CD4-positive, alpha-beta T cell (primary cell): ENCODE data around the gene DOCK2. TPM values are rescaled to one million over a fixed set of nuclear protein-coding genes. Genes with fewer than 3 reads are reported as not detected.

Experiments used
- ATAC-seq: fragments of 200-7000 bp; cut with Tn5 transposase; one replicate; pipeline ENCODE4 v1.10.0; 2022; ENCODE audit warnings: mild to moderate bottlenecking; ENCODE audit not compliant: poor library complexity
- CTCF ChIA-PET: fragments of 350-600 bp; sonication (Branson Sonifier 250); formaldehyde crosslinking; loops from one replicate; lab custom pipeline; 2021; ENCODE audit warnings: antibody characterized with exemption, inconsistent platforms; lab: Charles Lee
- POLR2A ChIA-PET: fragments of 350-600 bp; sonication (Branson Sonifier 250); formaldehyde crosslinking; loops from one replicate; lab custom pipeline; 2021; ENCODE audit warnings: antibody characterized with exemption, inconsistent platforms; lab: Charles Lee
- DNase-seq, 14 experiments: peaks; one replicate each; pipeline ENCODE4 v3.0.0-alpha.2; 2013 to 2020; ENCODE audit warnings: mixed read lengths in 2 of 14
- H3K27ac ChIP-seq, 2 donors: one replicate each; pipeline versions ENCODE4 v1.5.1 to v1.7.0; 2013; ENCODE audit warnings: low read length in 2 of 2, low read depth in 1 of 2, mild to moderate bottlenecking in 1 of 2
- H3K27me3 ChIP-seq, 2 experiments: 1 replicate in 1 of 2; 2 replicates in 1 of 2; pipeline versions ENCODE4 v1.6.1 to v1.7.0; 2013; ENCODE audit warnings: low read length in 2 of 2, control low read depth in 1 of 2, mild to moderate bottlenecking in 1 of 2, moderate library complexity in 1 of 2; ENCODE audit not compliant: insufficient read depth in 2 of 2, control insufficient read depth in 1 of 2
- H3K36me3 ChIP-seq: one replicate; pipeline ENCODE4 v1.6.1; 2013; ENCODE audit warnings: low read length, control low read depth; ENCODE audit not compliant: insufficient read depth
- H3K4me1 ChIP-seq: one replicate; pipeline ENCODE4 v1.6.1; 2013; ENCODE audit warnings: low read length, control low read depth; ENCODE audit not compliant: insufficient read depth
- H3K4me3 ChIP-seq: one replicate; pipeline ENCODE4 v1.5.1; 2013; ENCODE audit warnings: mild to moderate bottlenecking, low read length, moderate library complexity
- H3K9me3 ChIP-seq, 2 experiments: 1 replicate in 1 of 2; 2 replicates in 1 of 2; pipeline versions ENCODE4 v1.6.1 to v1.7.0; 2013; ENCODE audit warnings: low read length in 2 of 2, mild to moderate bottlenecking in 2 of 2, control low read depth in 1 of 2, moderate library complexity in 1 of 2; ENCODE audit not compliant: control insufficient read depth in 1 of 2, insufficient read depth in 1 of 2
- H3K27ac Mint-ChIP-seq: one replicate; pipeline ENCODE4 v1.8.0; 2020; ENCODE audit warnings: mixed read lengths
- H3K27me3 Mint-ChIP-seq: one replicate; pipeline ENCODE4 v1.8.0; 2021; ENCODE audit warnings: mixed read lengths
- H3K36me3 Mint-ChIP-seq: one replicate; pipeline ENCODE4 v1.8.0; 2021; ENCODE audit warnings: low read depth, mixed read lengths
- H3K4me1 Mint-ChIP-seq: one replicate; pipeline ENCODE4 v1.8.0; 2021; ENCODE audit warnings: low read depth, mixed read lengths
- H3K4me3 Mint-ChIP-seq: one replicate; pipeline ENCODE4 v1.8.0; 2020; ENCODE audit warnings: mild to moderate bottlenecking, mixed read lengths
- H3K9me3 Mint-ChIP-seq: one replicate; pipeline ENCODE4 v1.8.0; 2020; ENCODE audit warnings: mixed read lengths
- intact Hi-C, 2 experiments: fragments of 100-400 bp; cut with DNase I in 1 of 2; cut with micrococcal nuclease in 1 of 2; formaldehyde crosslinking; loops; one replicate each; pipeline versions ENCODE4 v1.15.1 to v1.9.0; 2023 to 2025; cut with DNase I, micrococcal nuclease
- total RNA-seq, 174 experiments: library from RNA in 2 of 174; stranded (reverse) in 2 of 174; gene quantifications; one replicate each; pipeline ENCODE4 v1.2.3 and lab custom pipeline; 2021 to 2026
- TF ChIP-seq, protein P1 (sequence below): fragments of 200-600 bp; IDR thresholded peaks from one replicate; pipeline ENCODE4 v1.8.0; 2022; ENCODE audit warnings: antibody characterized with exemption, mild to moderate bottlenecking

Gene DOCK2
- total RNA-seq, 2 experiments from 2014 or later, result 220 to 229 TPM

DNA sequence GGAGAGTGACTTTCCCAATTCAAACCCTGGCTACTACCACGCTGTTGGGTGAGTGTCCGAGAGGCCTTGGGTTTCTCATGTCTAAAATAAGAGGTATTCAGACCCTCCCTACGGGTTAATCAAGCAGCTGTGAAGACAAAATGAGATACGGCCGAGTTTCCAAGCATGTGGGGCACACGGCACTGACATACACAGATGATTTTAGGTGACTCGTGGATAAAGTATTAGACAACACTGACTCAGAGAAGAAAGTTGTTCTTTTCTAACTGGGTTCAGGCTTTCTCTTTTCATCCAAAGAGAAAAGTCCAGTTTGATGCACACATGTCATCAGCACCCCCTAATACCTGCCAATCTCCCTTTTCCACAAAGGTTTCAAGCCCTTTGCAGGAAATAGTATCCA, 484.2 kb downstream of the DOCK2 start:
- ChIA-PET CTCF (no interaction called here), POLR2A (no interaction called here)
- H3K4me3 ChIP-seq, result no peak overlapping the region
- peaks cover 7% of the 10 kb centered on the region for H3K9me3 Mint-ChIP-seq
- peaks cover 0 to 6% of the 10 kb centered on the region in 2 experiments for H3K9me3 ChIP-seq
- no peaks in the 10 kb centered on the region for H3K4me1 ChIP-seq
- DNase-seq (no peak), ATAC-seq (no peak)
- no peak overlapping the region for H3K4me3 Mint-ChIP-seq
- no peaks in the 10 kb centered on the region for H3K36me3 ChIP-seq
- no peak overlapping the region for H3K27ac ChIP-seq
- no peak overlapping the region for H3K27ac Mint-ChIP-seq
- peaks cover 0 to 2% of the 10 kb centered on the region in 2 experiments for H3K27me3 ChIP-seq
- H3K4me1 Mint-ChIP-seq, result no peaks in the 10 kb centered on the region
- intact Hi-C loops, result no loop called here
- H3K27me3 Mint-ChIP-seq, result peaks cover 31% of the 10 kb centered on the region
- TF ChIP-seq, protein P1, sequence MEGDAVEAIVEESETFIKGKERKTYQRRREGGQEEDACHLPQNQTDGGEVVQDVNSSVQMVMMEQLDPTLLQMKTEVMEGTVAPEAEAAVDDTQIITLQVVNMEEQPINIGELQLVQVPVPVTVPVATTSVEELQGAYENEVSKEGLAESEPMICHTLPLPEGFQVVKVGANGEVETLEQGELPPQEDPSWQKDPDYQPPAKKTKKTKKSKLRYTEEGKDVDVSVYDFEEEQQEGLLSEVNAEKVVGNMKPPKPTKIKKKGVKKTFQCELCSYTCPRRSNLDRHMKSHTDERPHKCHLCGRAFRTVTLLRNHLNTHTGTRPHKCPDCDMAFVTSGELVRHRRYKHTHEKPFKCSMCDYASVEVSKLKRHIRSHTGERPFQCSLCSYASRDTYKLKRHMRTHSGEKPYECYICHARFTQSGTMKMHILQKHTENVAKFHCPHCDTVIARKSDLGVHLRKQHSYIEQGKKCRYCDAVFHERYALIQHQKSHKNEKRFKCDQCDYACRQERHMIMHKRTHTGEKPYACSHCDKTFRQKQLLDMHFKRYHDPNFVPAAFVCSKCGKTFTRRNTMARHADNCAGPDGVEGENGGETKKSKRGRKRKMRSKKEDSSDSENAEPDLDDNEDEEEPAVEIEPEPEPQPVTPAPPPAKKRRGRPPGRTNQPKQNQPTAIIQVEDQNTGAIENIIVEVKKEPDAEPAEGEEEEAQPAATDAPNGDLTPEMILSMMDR, result no peak
- H3K36me3 Mint-ChIP-seq, result no peaks in the 10 kb centered on the region

DNA sequence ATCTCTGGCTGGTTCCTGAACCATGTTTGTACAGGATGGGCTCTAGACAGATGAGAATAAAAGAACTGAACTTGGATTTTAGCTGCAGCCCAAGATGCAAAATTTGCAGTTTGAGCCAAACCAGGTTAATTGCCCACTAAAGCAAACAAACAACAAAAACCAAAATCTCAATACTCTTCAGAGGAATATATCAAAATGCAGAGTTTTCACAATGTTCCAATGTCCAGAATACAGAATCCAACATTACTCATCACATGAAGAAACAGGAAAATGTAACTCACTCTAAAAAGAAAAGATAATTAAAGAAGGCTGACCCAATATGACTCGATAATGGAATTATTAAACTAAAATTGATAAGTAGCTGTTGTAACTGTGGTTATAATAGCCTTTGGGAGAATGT, 489.0 kb downstream of the DOCK2 start:
- Mint-ChIP-seq H3K36me3 (no peaks in the 10 kb centered on the region), H3K4me1 (no peaks in the 10 kb centered on the region), H3K9me3 (peaks cover 9% of the 10 kb centered on the region), H3K4me3 (no peak overlapping the region), H3K27me3 (peaks cover 29% of the 10 kb centered on the region), H3K27ac (no peak overlapping the region)
- Histone ChIP-seq H3K27me3 (no peaks in the 10 kb centered on the region), H3K9me3 (peaks cover 0 to 12% of the 10 kb centered on the region in 2 experiments), H3K4me3 (no peak overlapping the region), H3K4me1 (no peaks in the 10 kb centered on the region), H3K27ac (no peak overlapping the region), H3K36me3 (no peaks in the 10 kb centered on the region)
- intact Hi-C loops, result no loop called here
- POLR2A ChIA-PET, result no interaction called here
- no peak for DNase-seq
- CTCF ChIA-PET, result no interaction called here
- ATAC-seq, result no peak
- TF ChIP-seq, protein P1, result no peak

DNA sequence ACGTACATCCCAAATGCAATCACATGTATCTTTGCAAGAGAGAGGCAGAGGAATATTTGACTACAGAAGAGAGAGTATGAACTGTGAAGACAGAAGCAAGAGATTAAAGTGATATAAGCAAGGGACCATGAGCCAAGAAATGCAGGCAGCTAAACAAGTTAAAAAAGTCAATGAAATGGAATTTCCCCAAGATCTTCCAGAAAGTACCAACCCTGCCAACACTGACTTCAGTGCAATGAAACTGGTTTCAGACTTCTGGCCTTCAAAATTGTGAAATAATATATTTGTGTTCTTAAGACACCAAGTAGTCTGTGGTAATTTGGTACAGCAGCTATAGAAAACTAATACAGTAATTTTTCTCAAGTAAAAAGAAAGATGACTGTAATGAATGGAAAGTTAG, 489.6 kb downstream of the DOCK2 start:
- H3K4me1 ChIP-seq, result no peaks in the 10 kb centered on the region
- no peaks in the 10 kb centered on the region for H3K27me3 ChIP-seq
- POLR2A ChIA-PET, result no interaction called here
- H3K36me3 ChIP-seq, result no peaks in the 10 kb centered on the region
- ATAC-seq (no peak), DNase-seq (no peak)
- Mint-ChIP-seq H3K9me3 (peaks cover 9% of the 10 kb centered on the region), H3K36me3 (no peaks in the 10 kb centered on the region), H3K4me1 (no peaks in the 10 kb centered on the region), H3K27me3 (peaks cover 23% of the 10 kb centered on the region), H3K4me3 (no peak overlapping the region), H3K27ac (no peak overlapping the region)
- intact Hi-C loops, result no loop called here
- H3K9me3 ChIP-seq, result peaks cover 0 to 12% of the 10 kb centered on the region in 2 experiments
- CTCF ChIA-PET, result no interaction called here
- TF ChIP-seq, protein P1, result no peak
- H3K4me3 ChIP-seq, result no peak overlapping the region
- no peak overlapping the region for H3K27ac ChIP-seq
